OCI-LY1 (cell line): ENCODE results near the gene JUN.

ENCODE experiments used
- EZH2 ChIP-seq: fragments of 200-600 bp; sonication (generic), shearing (Covaris generic); IDR thresholded peaks from 2 replicates; pipeline ENCODE4 v1.8.0; 2017; ENCODE audit warnings: borderline replicate concordance, mixed run types, mild to moderate bottlenecking, antibody characterized with exemption, low read length, moderate library complexity, mixed read lengths
- TF ChIP-seq, protein P1 (sequence below): fragments of 200-600 bp; sonication (generic), shearing (Covaris generic); IDR thresholded peaks from 2 replicates; pipeline ENCODE4 v1.5.1; 2017; ENCODE audit warnings: mild to moderate bottlenecking, antibody characterized with exemption, low read length, moderate library complexity, mixed read lengths

DNA sequence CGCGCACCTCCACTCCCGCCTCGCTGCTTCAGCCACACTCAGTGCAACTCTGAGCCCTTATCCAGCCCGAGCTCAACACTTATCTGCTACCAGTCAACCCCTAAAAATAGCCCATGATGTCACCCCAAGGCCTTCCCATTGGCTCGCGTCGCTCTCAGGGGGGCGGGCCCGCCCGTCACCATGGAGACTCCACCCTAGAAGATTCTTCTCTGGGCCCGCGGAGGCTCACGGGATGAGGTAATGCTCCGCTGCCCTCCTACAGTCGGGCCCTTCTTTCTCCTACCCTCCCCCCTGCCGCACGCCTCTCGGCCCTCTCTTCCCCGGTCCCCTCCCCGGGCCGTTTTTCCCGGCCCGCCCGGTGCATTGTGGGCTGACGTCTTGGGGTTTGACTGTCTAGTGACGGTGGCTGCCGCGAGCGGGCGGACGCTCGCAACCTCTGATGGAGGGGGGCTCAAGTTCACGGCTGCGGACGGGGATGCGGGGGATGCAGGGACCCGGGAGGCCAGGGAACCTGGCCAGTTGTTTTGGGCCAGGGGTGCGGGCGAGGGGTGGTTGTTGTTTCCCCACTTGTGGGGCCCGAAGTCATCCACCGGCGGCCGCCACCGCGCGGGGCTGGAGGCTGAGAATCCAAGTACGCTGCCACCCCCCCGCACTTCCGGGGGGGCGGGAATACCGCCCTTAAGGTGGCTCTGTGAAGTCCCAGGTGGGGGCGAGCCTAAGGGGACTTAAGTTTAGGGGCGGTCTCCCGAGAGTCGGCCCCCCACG is at the start of gene JUN:
- TF ChIP-seq, protein P1, sequence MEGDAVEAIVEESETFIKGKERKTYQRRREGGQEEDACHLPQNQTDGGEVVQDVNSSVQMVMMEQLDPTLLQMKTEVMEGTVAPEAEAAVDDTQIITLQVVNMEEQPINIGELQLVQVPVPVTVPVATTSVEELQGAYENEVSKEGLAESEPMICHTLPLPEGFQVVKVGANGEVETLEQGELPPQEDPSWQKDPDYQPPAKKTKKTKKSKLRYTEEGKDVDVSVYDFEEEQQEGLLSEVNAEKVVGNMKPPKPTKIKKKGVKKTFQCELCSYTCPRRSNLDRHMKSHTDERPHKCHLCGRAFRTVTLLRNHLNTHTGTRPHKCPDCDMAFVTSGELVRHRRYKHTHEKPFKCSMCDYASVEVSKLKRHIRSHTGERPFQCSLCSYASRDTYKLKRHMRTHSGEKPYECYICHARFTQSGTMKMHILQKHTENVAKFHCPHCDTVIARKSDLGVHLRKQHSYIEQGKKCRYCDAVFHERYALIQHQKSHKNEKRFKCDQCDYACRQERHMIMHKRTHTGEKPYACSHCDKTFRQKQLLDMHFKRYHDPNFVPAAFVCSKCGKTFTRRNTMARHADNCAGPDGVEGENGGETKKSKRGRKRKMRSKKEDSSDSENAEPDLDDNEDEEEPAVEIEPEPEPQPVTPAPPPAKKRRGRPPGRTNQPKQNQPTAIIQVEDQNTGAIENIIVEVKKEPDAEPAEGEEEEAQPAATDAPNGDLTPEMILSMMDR: no peak
- no peak for TF ChIP-seq EZH2
